Tibial nerve (tissue), 4 donors: ENCODE data around the gene ZGPAT.

ENCODE experiments used
- EP300 ChIP-seq, 2 donors: sonication (generic); formaldehyde crosslinking; IDR thresholded peaks; one replicate each; pipeline ENCODE4 v1.6.1; 2017; ENCODE audit warnings: antibody characterized with exemption in 2 of 2, mild to moderate bottlenecking in 1 of 2
- POLR2A ChIP-seq, 2 donors: fragments of 450-650 bp; IDR thresholded peaks; one replicate each; pipeline ENCODE4 v1.6.1; 2017; ENCODE audit warnings: antibody characterized with exemption in 2 of 2, mild to moderate bottlenecking in 2 of 2, moderate library complexity in 2 of 2
- TF ChIP-seq, protein P1 (sequence below), 5 experiments: fragments of 200-600 bp in 3 of 5; fragments of 450-650 bp in 2 of 5; sonication (generic) in 3 of 5; IDR thresholded peaks; one replicate each; pipeline ENCODE4 v1.5.1; 2016 to 2019; ENCODE audit warnings: antibody characterized with exemption in 5 of 5, mild to moderate bottlenecking in 3 of 5, moderate library complexity in 2 of 5

DNA sequence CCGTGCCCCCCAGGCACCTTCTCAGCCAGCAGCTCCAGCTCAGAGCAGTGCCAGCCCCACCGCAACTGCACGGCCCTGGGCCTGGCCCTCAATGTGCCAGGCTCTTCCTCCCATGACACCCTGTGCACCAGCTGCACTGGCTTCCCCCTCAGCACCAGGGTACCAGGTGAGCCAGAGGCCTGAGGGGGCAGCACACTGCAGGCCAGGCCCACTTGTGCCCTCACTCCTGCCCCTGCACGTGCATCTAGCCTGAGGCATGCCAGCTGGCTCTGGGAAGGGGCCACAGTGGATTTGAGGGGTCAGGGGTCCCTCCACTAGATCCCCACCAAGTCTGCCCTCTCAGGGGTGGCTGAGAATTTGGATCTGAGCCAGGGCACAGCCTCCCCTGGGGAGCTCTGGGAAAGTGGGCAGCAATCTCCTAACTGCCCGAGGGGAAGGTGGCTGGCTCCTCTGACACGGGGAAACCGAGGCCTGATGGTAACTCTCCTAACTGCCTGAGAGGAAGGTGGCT is 10.4 kb upstream of the ZGPAT start:
- TF ChIP-seq, protein P1, sequence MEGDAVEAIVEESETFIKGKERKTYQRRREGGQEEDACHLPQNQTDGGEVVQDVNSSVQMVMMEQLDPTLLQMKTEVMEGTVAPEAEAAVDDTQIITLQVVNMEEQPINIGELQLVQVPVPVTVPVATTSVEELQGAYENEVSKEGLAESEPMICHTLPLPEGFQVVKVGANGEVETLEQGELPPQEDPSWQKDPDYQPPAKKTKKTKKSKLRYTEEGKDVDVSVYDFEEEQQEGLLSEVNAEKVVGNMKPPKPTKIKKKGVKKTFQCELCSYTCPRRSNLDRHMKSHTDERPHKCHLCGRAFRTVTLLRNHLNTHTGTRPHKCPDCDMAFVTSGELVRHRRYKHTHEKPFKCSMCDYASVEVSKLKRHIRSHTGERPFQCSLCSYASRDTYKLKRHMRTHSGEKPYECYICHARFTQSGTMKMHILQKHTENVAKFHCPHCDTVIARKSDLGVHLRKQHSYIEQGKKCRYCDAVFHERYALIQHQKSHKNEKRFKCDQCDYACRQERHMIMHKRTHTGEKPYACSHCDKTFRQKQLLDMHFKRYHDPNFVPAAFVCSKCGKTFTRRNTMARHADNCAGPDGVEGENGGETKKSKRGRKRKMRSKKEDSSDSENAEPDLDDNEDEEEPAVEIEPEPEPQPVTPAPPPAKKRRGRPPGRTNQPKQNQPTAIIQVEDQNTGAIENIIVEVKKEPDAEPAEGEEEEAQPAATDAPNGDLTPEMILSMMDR (IDR thresholded peaks at IDR 0.05) = no peak
- TF ChIP-seq EP300 (IDR thresholded peaks at IDR 0.05) = no peak
- TF ChIP-seq POLR2A (IDR thresholded peaks at IDR 0.05) = no peak
